Endothelial cell of umbilical vein (primary cell): Measurements from ENCODE around the gene NPDC1. TPM values are rescaled to one million over a fixed set of nuclear protein-coding genes. Genes with fewer than 3 reads are reported as not detected.

Experiments used
- BruUV-seq: library from RNA; stranded (reverse); fragments of 400-500 nt; replicated peaks from 2 replicates; lab custom pipeline; 2021; lab: Mats Ljungman, UMichigan
- CTCF ChIA-PET: fragments of 300-600, 350-600 bp; sonication (Branson Sonifier 250); formaldehyde crosslinking; loops from one replicate; lab custom pipeline; 2021; ENCODE audit warnings: antibody characterized with exemption, inconsistent platforms; lab: Charles Lee
- POLR2A ChIA-PET: fragments of 300-600, 350-600 bp; sonication (Branson Sonifier 250); formaldehyde crosslinking; loops from one replicate; lab custom pipeline; 2021; ENCODE audit warnings: antibody characterized with exemption, inconsistent platforms; lab: Charles Lee
- DNase-seq: peaks from one replicate; pipeline ENCODE4 v3.0.0-alpha.2; 2011; ENCODE audit warnings: low read depth, low spot score
- FAIRE-seq: peaks from 2 replicates; lab custom pipeline; 2011; peaks lifted over from hg19 to GRCh38; lab: Jason Lieb, UNC
- H2AFZ ChIP-seq: 2 replicates; pipeline ENCODE4 v1.6.0; 2012; ENCODE audit warnings: low read depth, low read length, control low read depth, inconsistent platforms
- H3K27ac ChIP-seq: 2 replicates; pipeline ENCODE4 v1.5.1; 2011; ENCODE audit warnings: low read depth, mild to moderate bottlenecking, control low read depth, low read length, moderate library complexity; ENCODE audit not compliant: insufficient read depth
- H3K27me3 ChIP-seq, 2 experiments: 2 replicates each; pipeline versions ENCODE4 v1.6.0 to v1.6.1; 2011; ENCODE audit warnings: low read length in 2 of 2, mixed read lengths in 1 of 2; ENCODE audit not compliant: control insufficient read depth in 2 of 2, insufficient read depth in 2 of 2
- H3K36me3 ChIP-seq, 2 experiments: 2 replicates in 1 of 2; 3 replicates in 1 of 2; pipeline ENCODE4 v1.5.1; 2011; ENCODE audit warnings: low read length in 2 of 2, mild to moderate bottlenecking in 1 of 2, moderate library complexity in 1 of 2; ENCODE audit not compliant: control insufficient read depth in 2 of 2, insufficient read depth in 2 of 2; ENCODE audit errors: extremely low read depth in 1 of 2
- H3K4me1 ChIP-seq: 3 replicates; pipeline ENCODE4 v1.5.1; 2011; ENCODE audit warnings: mild to moderate bottlenecking, low read length; ENCODE audit not compliant: control insufficient read depth, insufficient read depth; ENCODE audit errors: extremely low read depth
- H3K4me2 ChIP-seq: 2 replicates; pipeline ENCODE4 v1.6.1; 2011; ENCODE audit warnings: low read length, control low read depth, mixed read lengths; ENCODE audit not compliant: insufficient read depth
- H3K4me3 ChIP-seq, 3 experiments: fragments of 200-600 bp in 1 of 3; sonication (generic), shearing (Covaris generic) in 1 of 3; replicated peaks in 1 of 3; 2 replicates each; pipeline ENCODE4 v1.5.1; 2011 to 2016; ENCODE audit warnings: control low read depth in 3 of 3, low read length in 3 of 3, mild to moderate bottlenecking in 2 of 3, inconsistent platforms in 1 of 3, low read depth in 1 of 3, moderate library complexity in 1 of 3; ENCODE audit not compliant: insufficient read depth in 1 of 3
- H3K79me2 ChIP-seq: 2 replicates; pipeline ENCODE4 v1.6.0; 2012; ENCODE audit warnings: low read length, inconsistent platforms; ENCODE audit not compliant: control insufficient read depth, insufficient read depth
- H3K9ac ChIP-seq: replicated peaks from 2 replicates; pipeline ENCODE3; 2011; ENCODE audit warnings: low read length, control low read depth; ENCODE audit not compliant: insufficient read depth; ENCODE audit errors: extremely low read depth
- H3K9me1 ChIP-seq: replicated peaks from 3 replicates; pipeline ENCODE4 v1.6.0; 2011; ENCODE audit warnings: mild to moderate bottlenecking, low read length; ENCODE audit not compliant: control insufficient read depth, insufficient read depth; ENCODE audit errors: extremely low read depth
- H3K9me3 ChIP-seq: replicated peaks from 2 replicates; pipeline ENCODE4 v1.5.1; 2012; ENCODE audit warnings: low read length, inconsistent platforms; ENCODE audit not compliant: control insufficient read depth, insufficient read depth
- H4K20me1 ChIP-seq: replicated peaks from 2 replicates; pipeline ENCODE3; 2011; ENCODE audit warnings: mild to moderate bottlenecking, low read length; ENCODE audit not compliant: control insufficient read depth, insufficient read depth; ENCODE audit errors: extremely low read depth
- EZH2 ChIP-seq: IDR thresholded peaks from 2 replicates; pipeline ENCODE4 v1.6.1; 2012; ENCODE audit warnings: borderline replicate concordance, low read depth, mild to moderate bottlenecking, moderate library complexity, low read length, inconsistent platforms; ENCODE audit not compliant: severe bottlenecking
- FOS ChIP-seq: IDR thresholded peaks from 2 replicates; pipeline ENCODE4 v1.6.1; 2011; ENCODE audit warnings: mild to moderate bottlenecking, low read length, moderate library complexity, borderline replicate concordance; ENCODE audit not compliant: insufficient read depth
- GATA2 ChIP-seq: IDR thresholded peaks from 2 replicates; pipeline ENCODE4 v1.7.0; 2011; ENCODE audit warnings: low read depth, mild to moderate bottlenecking, moderate library complexity, mixed read lengths, low read length; ENCODE audit not compliant: insufficient read length, insufficient read depth
- JUN ChIP-seq: IDR thresholded peaks from 2 replicates; pipeline ENCODE4 v1.6.1; 2011; ENCODE audit warnings: borderline replicate concordance, low read depth; ENCODE audit not compliant: insufficient read length, insufficient read depth
- MYC ChIP-seq: IDR thresholded peaks from one replicate; pipeline ENCODE4 v1.6.1; 2011; ENCODE audit warnings: mild to moderate bottlenecking, low read depth, low read length
- POLR2A ChIP-seq: IDR thresholded peaks from 2 replicates; pipeline ENCODE4 v1.6.1; 2012; ENCODE audit warnings: low read depth, mild to moderate bottlenecking, control low read depth, low read length
- POLR2AphosphoS5 ChIP-seq: IDR thresholded peaks from 2 replicates; pipeline ENCODE4 v1.6.1; 2012; ENCODE audit warnings: low read depth, mild to moderate bottlenecking, control low read depth, low read length, moderate library complexity; ENCODE audit not compliant: insufficient read depth
- dilution Hi-C: fragments of 300-500 bp; cut with MboI; formaldehyde crosslinking; loops from one replicate; pipeline ENCODE4 v1.15.0; 2019; ENCODE audit warnings: low sequenced_read_pairs; ENCODE audit not compliant: extremely low pct_ligation_motif_present
- intact Hi-C: fragments of 100-400 bp; cut with micrococcal nuclease; formaldehyde crosslinking; loops from one replicate; pipeline ENCODE4 v1.10.0; 2022
- polyA plus RNA-seq, 4 experiments: library from polyadenylated mRNA; depleted of rRNA in 3 of 4; stranded (reverse) in 3 of 4; unstranded in 1 of 4; fragments of >200 nt; gene quantifications; 2 replicates each; pipeline versions ENCODE4 v1.2.1 to v1.2.3, GENCODE V29; 2011 to 2012; ENCODE audit warnings: missing spikeins in 1 of 4
- total RNA-seq: library from RNA; stranded (reverse); gene quantifications from 2 replicates; pipeline ENCODE4 v1.2.3, GENCODE V29; 2021
- TF ChIP-seq, protein P1 (sequence below): IDR thresholded peaks from 2 replicates; pipeline ENCODE4 v1.6.1; 2011; ENCODE audit not compliant: insufficient read depth, insufficient read length
- TF ChIP-seq, protein P2 (sequence below), 2 donors: IDR thresholded peaks; 1 replicate in 1 of 2; 2 replicates in 1 of 2; pipeline ENCODE4 v1.5.1; 2011; ENCODE audit warnings: low read length in 2 of 2, mild to moderate bottlenecking in 2 of 2, moderate library complexity in 2 of 2, control low read depth in 1 of 2, inconsistent platforms in 1 of 2, low read depth in 1 of 2; ENCODE audit not compliant: insufficient read depth in 1 of 2; ENCODE audit errors: extremely low read depth in 1 of 2

Gene NPDC1
- total and polyA plus RNA-seq, 2 donors (not counting 3 experiments of a cell fraction or from before 2014, with no cell fraction given) = 115 to 181 TPM

DNA sequence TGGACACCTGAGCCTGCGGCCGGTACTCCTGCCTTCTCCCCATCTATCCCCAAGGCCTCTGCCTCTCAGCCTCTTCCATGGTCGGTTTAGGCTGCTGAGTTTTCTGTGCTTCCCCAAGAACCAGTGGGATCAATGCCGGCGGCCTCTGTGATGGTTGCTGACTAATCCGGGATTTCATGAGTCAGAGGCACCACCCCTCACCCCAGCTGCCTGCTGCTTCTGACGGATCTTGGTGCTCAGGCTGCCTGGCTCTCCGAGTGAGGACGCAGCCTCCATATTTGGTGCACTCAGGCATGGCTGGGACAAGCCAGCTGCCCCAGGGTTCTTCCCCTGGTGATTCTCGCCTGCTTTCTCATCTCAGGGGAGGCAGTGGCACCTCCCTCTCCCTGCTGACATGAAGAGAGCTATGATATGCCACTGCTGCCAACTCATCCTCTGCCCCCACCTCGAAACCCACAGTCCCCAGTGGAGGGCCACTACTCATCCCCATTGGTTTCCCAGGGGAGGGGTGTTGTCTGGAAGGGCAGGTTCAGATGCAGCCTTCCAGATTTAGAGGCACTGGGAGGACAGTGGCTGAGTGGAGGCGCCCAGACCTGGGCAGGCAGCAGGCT is 37.5 kb upstream of the NPDC1 start:
- ChIA-PET POLR2A (no interaction called here), CTCF (interaction anchor here (1.1 to 2.8 kb wide), 4 partner anchors 14 to 37 kb away, joined by 4 to 12 read pairs (median 6); partner anchors contain the start of genes NPDC1 and SAPCD2)
- Histone ChIP-seq H3K36me3 (peaks cover 0 to 32% of the 10 kb centered on the region in 2 experiments), H3K9me3 (no peaks in the 10 kb centered on the region), H3K9me1 (no peaks in the 10 kb centered on the region), H3K27ac (peak overlapping the region; percentile 46), H3K4me3 (no peak overlapping the region), H3K9ac (no peak overlapping the region), H3K4me2 (no peak overlapping the region), H2AFZ (no peak overlapping the region), H3K27me3 (no peaks in the 10 kb centered on the region), H3K4me1 (peaks cover 29% of the 10 kb centered on the region), H3K79me2 (peaks cover under 1% of the 10 kb centered on the region), H4K20me1 (no peaks in the 10 kb centered on the region)
- intact Hi-C loops (no loop called here), dilution Hi-C loops (no loop called here)
- DNase-seq (peak; percentile 79), FAIRE-seq (peak; percentile 93)
- BruUV-seq = no TSS peak
- peak; percentile 92 for TF ChIP-seq FOS
- TF ChIP-seq EZH2 = no peak
- TF ChIP-seq MYC = no peak
- TF ChIP-seq POLR2AphosphoS5 = peak; percentile 70
- TF ChIP-seq, protein P1, sequence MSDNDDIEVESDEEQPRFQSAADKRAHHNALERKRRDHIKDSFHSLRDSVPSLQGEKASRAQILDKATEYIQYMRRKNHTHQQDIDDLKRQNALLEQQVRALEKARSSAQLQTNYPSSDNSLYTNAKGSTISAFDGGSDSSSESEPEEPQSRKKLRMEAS = no peak
- TF ChIP-seq JUN = peak; percentile 63
- no peak for TF ChIP-seq POLR2A
- TF ChIP-seq, protein P2, sequence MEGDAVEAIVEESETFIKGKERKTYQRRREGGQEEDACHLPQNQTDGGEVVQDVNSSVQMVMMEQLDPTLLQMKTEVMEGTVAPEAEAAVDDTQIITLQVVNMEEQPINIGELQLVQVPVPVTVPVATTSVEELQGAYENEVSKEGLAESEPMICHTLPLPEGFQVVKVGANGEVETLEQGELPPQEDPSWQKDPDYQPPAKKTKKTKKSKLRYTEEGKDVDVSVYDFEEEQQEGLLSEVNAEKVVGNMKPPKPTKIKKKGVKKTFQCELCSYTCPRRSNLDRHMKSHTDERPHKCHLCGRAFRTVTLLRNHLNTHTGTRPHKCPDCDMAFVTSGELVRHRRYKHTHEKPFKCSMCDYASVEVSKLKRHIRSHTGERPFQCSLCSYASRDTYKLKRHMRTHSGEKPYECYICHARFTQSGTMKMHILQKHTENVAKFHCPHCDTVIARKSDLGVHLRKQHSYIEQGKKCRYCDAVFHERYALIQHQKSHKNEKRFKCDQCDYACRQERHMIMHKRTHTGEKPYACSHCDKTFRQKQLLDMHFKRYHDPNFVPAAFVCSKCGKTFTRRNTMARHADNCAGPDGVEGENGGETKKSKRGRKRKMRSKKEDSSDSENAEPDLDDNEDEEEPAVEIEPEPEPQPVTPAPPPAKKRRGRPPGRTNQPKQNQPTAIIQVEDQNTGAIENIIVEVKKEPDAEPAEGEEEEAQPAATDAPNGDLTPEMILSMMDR (IDR thresholded peaks at IDR 0.05; ENCODE audit: extremely low read depth in 1 of 2, insufficient read depth in 1 of 2, low read depth in 1 of 2, low read length in 2 of 2) = no peak
- no peak for TF ChIP-seq GATA2
